GM19328 (cell line): ENCODE data around the gene ZNF304.
"Not testable (repeated sequence)": the region's sequence is repeated elsewhere in the genome, so short reads cannot be mapped to it uniquely, and the experiment has no call there.

Experiments used
- ATAC-seq: cut with Tn5 transposase; IDR thresholded peaks from one replicate; pipeline ENCODE4 v1.9.1; 2021; ENCODE audit warnings: mild to moderate bottlenecking, moderate library complexity; ENCODE audit not compliant: unreplicated experiment

ZNF304 gene

GRCh38 chr19:57359300-57359699, 8.2 kb downstream of the ZNF304 start:
- ATAC-seq, result no peak

DNA sequence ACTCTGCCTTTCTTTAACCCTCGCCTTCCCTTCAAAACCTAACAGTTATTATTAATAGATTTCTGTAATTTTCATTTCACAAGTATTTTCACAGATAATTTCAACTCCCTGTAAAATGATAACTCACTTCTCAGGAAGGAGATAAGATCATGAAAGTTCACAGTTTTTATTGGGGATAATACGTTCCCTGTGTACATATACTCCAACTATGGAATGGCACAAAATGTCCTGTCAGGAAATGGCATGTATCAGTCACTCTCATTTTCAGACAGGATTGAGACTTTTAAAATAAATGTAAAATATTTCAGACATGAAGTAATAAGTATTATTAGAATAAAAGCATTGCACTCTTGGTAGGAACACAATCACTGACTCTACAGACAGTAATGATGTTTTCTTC, 11.3 kb downstream of the ZNF304 start:
- no peak for ATAC-seq

DNA sequence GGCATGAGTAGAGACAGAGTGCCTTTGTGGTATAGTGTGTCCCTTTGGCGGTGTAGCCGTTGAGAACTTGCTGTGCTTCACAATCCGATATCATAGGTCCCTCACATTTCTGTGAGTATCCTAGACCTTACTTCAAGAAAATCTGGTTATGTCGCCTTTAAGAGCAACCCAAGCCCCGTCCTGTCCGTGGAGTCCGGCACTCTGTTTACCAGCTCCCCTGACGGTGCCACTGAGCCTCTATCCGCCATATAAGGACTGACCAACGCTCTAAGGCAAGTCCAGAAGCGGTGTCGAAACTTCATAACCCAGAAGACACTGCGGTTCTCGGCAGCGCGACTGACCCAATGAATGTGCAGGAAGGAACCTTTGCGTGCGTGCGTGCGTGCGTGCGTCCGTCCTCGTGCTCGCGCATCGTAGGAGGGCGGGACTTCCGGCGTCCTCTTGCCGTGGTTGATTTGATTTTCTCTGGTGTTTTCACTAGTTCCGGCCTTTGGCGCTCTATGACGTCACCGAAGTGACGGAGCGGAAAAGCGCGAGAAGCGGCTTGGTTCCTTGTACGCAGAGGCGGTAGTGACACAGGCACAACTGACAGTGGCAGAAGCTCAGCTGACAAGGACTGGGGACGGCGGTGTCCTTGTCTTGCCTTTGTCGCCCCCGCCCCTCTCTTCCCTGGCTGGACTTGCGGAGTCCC, 12.1 kb downstream of the ZNF304 start, which contains the start of the genes TRAPPC2B and ZNF547:
Gene TRAPPC2B, plus strand, starts transcription at position 555 of the 691 bp plus-strand sequence. CDS start 1,283 bp downstream, outside the sequence.
Gene ZNF547, plus strand, starts transcription at position 555 of the 691 bp plus-strand sequence. CDS start 5,005 bp downstream, outside the sequence.
- ATAC-seq, result peak; percentile 90

GRCh38 chr19:57363688-57364181, 12.7 kb downstream of the ZNF304 start:
- ATAC-seq, result no peak

DNA sequence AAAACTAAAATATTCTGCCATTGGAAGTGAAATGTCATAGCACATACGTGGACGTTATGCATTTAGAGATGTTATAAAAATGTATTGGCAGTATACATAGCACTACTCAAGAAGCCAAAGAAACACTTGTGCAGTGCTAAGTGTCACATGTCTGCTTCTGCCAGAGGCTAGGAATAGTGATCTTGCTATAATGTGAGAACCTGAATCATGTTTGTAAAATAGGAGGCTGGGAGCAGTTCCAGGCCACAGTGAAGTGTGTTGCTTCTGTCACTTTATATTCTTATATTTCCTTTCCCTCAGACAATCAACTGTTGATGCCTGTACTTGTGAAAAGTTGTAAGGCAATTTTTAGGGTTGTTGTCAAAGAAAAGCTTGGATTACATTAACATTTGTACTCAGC, 15.7 kb downstream of the ZNF304 start:
- ATAC-seq, result no peak

DNA sequence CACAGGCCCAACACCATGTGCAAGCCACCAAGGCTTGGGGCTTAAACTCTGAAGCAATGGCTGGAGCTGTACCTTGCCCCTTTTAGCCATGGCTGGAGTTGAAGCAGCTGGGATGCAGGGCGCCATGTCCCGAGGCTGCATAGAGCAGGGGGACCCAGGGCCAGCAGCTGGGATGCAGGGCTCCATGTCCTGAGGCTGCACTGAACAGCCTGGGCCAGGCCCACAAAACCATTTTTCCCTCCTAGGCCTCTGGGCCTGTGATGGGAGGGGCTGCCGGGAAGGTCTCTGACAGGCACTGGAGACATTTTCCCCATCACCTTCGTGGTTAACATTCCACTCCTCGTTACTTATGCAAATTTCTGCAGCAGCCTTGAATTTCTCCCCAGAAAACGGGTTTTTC, 23.1 kb downstream of the ZNF304 start:
- no peak for ATAC-seq

- ATAC-seq, result not testable (repeated sequence)
These were observed 23.6 kb downstream of the ZNF304 start for GRCh38 chr19:57374647-57375046.

GRCh38 chr19:57376151-57376550, 25.1 kb downstream of the ZNF304 start:
- no peak for ATAC-seq

DNA sequence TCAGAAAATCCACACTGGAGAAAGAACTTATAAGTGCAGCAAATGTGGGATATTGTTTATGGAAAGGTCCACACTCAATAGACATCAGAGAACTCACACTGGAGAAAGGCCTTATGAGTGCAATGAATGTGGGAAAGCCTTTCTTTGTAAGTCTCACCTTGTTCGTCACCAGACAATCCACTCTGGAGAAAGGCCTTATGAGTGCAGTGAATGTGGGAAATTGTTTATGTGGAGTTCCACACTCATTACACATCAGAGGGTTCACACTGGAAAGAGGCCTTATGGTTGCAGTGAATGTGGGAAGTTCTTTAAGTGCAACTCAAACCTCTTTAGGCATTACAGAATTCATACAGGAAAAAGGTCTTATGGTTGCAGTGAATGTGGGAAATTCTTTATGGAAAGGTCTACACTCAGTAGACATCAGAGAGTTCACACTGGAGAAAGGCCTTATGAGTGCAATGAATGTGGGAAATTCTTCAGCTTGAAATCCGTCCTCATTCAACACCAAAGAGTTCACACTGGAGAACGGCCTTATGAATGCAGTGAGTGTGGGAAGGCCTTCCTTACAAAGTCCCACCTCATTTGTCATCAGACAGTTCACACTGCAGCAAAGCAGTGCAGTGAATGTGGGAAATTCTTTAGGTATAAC, 26.6 kb downstream of the ZNF304 start:
- no peak for ATAC-seq

GRCh38 chr19:57380923-57381322, 29.9 kb downstream of the ZNF304 start:
- ATAC-seq, result no peak

GRCh38 chr19:57382806-57383488, 31.9 kb downstream of the ZNF304 start:
- no peak for ATAC-seq

- no peak for ATAC-seq
These were observed 38.2 kb downstream of the ZNF304 start for GRCh38 chr19:57389194-57389729.

DNA sequence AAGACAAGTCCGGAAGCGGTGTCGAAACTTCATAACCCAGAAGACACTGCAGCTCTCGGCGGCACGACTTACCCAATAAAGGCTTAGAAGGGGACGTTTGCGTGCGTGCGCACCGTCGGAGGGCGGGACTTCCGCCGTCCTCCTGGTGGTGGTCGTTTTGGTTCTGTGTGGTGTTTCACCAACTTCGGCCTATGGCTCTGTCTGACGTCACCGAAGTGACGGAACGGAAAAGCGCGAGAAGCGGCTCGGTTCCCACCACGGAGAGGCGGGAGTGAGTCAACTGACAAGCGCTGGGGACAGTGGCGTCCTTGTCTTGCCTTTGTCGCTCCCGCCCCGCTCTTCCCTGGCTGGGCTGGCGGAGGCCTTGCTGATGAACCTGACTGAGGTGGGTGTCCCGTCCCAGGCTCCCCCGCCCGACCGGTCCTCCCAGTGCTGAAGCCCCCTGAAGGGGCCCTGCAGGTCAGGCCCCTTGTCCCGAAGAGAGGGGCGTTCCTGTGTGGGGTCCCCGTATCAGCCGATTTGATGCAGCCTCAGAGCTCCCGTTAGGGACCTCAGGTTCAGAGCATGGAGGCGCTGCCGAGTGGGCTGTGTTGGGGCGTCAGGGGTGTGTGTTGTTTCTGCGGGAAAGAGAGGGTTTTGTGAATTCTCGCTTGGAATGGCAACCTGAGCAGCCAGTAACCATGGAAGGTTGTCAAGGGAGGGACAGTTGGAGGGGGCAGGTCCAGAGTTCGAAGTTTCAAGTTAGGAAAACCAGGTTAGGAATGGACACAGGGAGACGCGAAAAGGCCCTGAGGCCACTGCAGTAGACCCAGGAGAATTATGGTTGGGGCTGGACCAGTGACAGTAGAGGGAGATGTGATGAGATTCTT, 38.9 kb downstream of the ZNF304 start, which contains the start of gene ZNF548:
Gene ZNF548, plus strand, starts transcription at position 125 of the 869 bp plus-strand sequence. Its CDS starts 246 bp downstream, at position 371.
- ATAC-seq, result peak; percentile 96

- ATAC-seq, result no peak
These were observed 44.6 kb downstream of the ZNF304 start for GRCh38 chr19:57395710-57396109.

GRCh38 chr19:57398868-57399267, 47.8 kb downstream of the ZNF304 start:
- ATAC-seq, result no peak

GRCh38 chr19:57403737-57404563, 52.9 kb downstream of the ZNF304 start:
- ATAC-seq, result no peak

DNA sequence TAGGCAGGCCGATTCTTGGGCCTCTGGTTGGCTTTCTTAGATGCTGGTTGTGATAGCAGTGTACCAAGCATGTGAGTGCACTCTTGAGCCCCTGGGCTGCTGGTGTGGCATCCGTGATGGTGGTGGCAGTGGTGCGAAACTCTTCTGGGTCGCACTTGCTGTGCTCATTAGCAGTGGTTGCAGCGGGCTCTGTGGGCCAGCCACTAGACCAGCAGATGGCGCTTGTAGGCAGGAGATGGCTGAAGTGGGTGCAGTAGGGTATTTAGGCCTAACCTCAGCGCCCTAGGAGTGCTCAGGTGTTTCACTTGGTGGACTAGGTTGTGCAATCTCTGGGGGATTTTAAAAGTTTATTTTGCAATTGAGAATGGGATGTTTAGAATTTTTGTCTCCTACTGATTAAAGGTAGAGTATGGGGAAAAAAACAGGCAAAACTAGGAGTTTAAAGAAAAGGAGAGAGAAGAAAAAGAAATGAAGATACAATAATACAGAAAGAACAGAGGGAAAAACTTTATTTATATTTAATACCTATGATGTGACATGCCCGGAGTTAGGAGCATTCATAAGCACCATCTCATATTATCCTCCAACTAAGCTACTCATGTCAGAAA, 55.5 kb downstream of the ZNF304 start:
- no peak for ATAC-seq
